HepG2 (cell line): ENCODE results near the gene GOLT1A. TPM values are rescaled to one million over a fixed set of nuclear protein-coding genes. Genes with fewer than 3 reads are reported as not detected.

Experiments
- HDAC1 ChIP-seq: sonication (generic); formaldehyde crosslinking; IDR thresholded peaks from 2 replicates; pipeline ENCODE4 v1.5.1; 2020; ENCODE audit warnings: mild to moderate bottlenecking, missing genetic modification reagents
- KAT2B ChIP-seq: fragments of 150-350 bp; IDR thresholded peaks from 2 replicates; pipeline ENCODE4 v1.6.1; 2014; ENCODE audit warnings: low read depth, low read length, borderline replicate concordance
- PPARG ChIP-seq: conservative IDR thresholded peaks from 2 replicates; pipeline ENCODE4 v1.6.1; 2016; ENCODE audit warnings: missing biosample characterization, missing genetic modification reagents
- RELA ChIP-seq: sonication (generic); formaldehyde crosslinking; IDR thresholded peaks from 2 replicates; pipeline ENCODE4 v1.4.0; 2020; ENCODE audit warnings: missing genetic modification reagents
- SETDB1 ChIP-seq: sonication (generic); formaldehyde crosslinking; IDR thresholded peaks from 2 replicates; pipeline ENCODE4 v1.5.1; 2020; ENCODE audit warnings: missing genetic modification reagents, mild to moderate bottlenecking, borderline replicate concordance
- SIX4 ChIP-seq: sonication (generic); formaldehyde crosslinking; IDR thresholded peaks from 2 replicates; pipeline ENCODE4 v1.4.0; 2020; ENCODE audit warnings: missing genetic modification reagents
- TCF12 ChIP-seq, 2 experiments: fragments of 450-650 bp in 1 of 2; sonication (generic) in 1 of 2; formaldehyde crosslinking in 1 of 2; IDR thresholded peaks; 2 replicates each; pipeline versions ENCODE4 v1.6.1 to v1.8.0; 2017 to 2022; ENCODE audit warnings: antibody characterized with exemption in 1 of 2, mild to moderate bottlenecking in 1 of 2, missing genetic modification reagents in 1 of 2, moderate library complexity in 1 of 2
- ZNF737 ChIP-seq: sonication (generic); formaldehyde crosslinking; IDR thresholded peaks from 2 replicates; pipeline ENCODE4 v1.5.0; 2020; ENCODE audit warnings: missing genetic modification reagents, mild to moderate bottlenecking, borderline replicate concordance
- polyA plus RNA-seq, 8 experiments: library from polyadenylated mRNA; depleted of rRNA in 3 of 8; stranded (reverse) in 7 of 8; unstranded in 1 of 8; fragments of >200 nt; fragmentation: Illumina TruSeq in 4 of 8; extraction: Trizol in 4 of 8; gene quantifications; 2 replicates each; pipeline versions ENCODE4 v1.2.1 to v1.2.3, GENCODE V29; 2011 to 2016; ENCODE audit warnings: low read depth in 4 of 8, missing spikeins in 1 of 8, mixed read lengths in 1 of 8; ENCODE audit not compliant: insufficient read depth in 1 of 8
- total RNA-seq, 5 experiments: library from RNA; depleted of rRNA; stranded (reverse); fragments of >200 nt; fragmentation: Illumina TruSeq; extraction: Trizol; gene quantifications; 2 replicates each; pipeline ENCODE4 v1.2.3, GENCODE V29; 2016; ENCODE audit warnings: low read depth in 1 of 5
- TF ChIP-seq, protein P1 (sequence below), 2 experiments: sonication (generic) in 1 of 2; formaldehyde crosslinking in 1 of 2; IDR thresholded peaks; 2 replicates each; pipeline versions ENCODE4 v1.4.0 to v1.6.1; 2016 to 2020; ENCODE audit warnings: borderline replicate concordance in 1 of 2, low read depth in 1 of 2, mild to moderate bottlenecking in 1 of 2, missing genetic modification reagents in 1 of 2
- TF ChIP-seq, protein P2 (sequence below): sonication (generic); formaldehyde crosslinking; IDR thresholded peaks from 2 replicates; pipeline ENCODE4 v1.4.0; 2020; ENCODE audit warnings: missing genetic modification reagents
- TF ChIP-seq, protein P3 (sequence below): IDR thresholded peaks from 2 replicates; pipeline ENCODE4 v1.6.1; 2016; ENCODE audit warnings: mild to moderate bottlenecking
- TF ChIP-seq, protein P4 (sequence below): IDR thresholded peaks from 2 replicates; pipeline ENCODE4 v1.6.1; 2018; ENCODE audit warnings: missing genetic modification reagents, mild to moderate bottlenecking, missing compliant biosample characterization
- TF ChIP-seq, protein P5 (sequence below): sonication (generic); formaldehyde crosslinking; IDR thresholded peaks from 2 replicates; pipeline ENCODE4 v1.4.0; 2020; ENCODE audit warnings: missing genetic modification reagents
- TF ChIP-seq, protein P6 (sequence below): sonication (generic); formaldehyde crosslinking; IDR thresholded peaks from 2 replicates; pipeline ENCODE4 v1.8.1; 2023; ENCODE audit warnings: mild to moderate bottlenecking, missing genetic modification reagents

GOLT1A gene
- total and polyA plus RNA-seq, 2 of the 13 experiments (the other 11 are each of a cell fraction or from before 2014, with no cell fraction given) = 25.8 to 28.0 TPM

DNA sequence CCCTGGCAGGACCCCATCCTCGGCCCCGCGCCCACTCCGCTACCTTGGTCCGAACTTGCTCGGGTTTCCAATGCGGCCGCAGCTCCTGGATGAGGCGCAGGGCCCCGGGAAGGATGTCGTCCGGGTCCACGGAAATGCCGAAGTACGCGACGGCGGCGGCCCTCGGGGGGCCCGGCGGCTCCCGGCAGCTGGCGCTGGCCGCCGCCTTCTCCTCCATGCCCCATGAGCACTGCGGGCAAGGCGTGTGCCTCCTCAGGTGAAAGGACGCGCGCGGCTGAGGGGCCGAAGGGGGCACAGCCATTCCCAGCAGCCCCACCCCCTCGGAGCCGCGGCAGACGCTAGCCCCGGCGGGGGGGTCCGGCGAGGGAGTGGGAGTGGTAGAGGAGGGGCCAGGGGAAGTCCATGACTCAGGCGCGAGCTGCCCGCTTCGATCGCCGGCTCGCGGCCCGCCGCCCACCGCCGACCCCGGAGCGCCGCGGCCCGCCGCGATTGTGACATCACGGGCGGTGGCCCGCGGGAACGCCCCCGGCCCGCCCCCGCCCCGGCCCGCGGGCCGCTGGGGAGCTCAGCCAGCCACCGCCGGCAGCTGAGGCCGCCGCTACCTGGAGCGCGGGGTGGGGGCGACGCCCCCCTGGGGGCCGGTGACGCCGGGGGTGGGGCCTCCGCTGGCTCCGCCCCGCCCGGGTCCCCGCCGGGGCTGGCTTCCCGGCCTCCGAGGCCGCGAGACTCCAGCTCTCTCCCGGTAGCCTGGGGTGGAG is 62.1 kb downstream of the GOLT1A start, which contains the start of gene ETNK2 (continued):
- TF ChIP-seq, protein P1, sequence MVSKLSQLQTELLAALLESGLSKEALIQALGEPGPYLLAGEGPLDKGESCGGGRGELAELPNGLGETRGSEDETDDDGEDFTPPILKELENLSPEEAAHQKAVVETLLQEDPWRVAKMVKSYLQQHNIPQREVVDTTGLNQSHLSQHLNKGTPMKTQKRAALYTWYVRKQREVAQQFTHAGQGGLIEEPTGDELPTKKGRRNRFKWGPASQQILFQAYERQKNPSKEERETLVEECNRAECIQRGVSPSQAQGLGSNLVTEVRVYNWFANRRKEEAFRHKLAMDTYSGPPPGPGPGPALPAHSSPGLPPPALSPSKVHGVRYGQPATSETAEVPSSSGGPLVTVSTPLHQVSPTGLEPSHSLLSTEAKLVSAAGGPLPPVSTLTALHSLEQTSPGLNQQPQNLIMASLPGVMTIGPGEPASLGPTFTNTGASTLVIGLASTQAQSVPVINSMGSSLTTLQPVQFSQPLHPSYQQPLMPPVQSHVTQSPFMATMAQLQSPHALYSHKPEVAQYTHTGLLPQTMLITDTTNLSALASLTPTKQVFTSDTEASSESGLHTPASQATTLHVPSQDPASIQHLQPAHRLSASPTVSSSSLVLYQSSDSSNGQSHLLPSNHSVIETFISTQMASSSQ (IDR thresholded peaks at IDR 0.05; ENCODE audit: low read depth) = no peak
- TF ChIP-seq, protein P1 (CRISPR knock-in tag; IDR thresholded peaks at IDR 0.05; ENCODE audit: borderline replicate concordance) = 0 out of 2 replicates have a peak, but pooled peaks have one; percentile 61
- TF ChIP-seq, protein P2, sequence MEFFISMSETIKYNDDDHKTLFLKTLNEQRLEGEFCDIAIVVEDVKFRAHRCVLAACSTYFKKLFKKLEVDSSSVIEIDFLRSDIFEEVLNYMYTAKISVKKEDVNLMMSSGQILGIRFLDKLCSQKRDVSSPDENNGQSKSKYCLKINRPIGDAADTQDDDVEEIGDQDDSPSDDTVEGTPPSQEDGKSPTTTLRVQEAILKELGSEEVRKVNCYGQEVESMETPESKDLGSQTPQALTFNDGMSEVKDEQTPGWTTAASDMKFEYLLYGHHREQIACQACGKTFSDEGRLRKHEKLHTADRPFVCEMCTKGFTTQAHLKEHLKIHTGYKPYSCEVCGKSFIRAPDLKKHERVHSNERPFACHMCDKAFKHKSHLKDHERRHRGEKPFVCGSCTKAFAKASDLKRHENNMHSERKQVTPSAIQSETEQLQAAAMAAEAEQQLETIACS (CRISPR knock-in tag) = peak; percentile 34; the same call in 1 of the 2 replicates
- TF ChIP-seq RELA (no peak), SETDB1 (CRISPR knock-in tag) (no peak), PPARG (no peak), KAT2B (no peak), TCF12 (IDR thresholded peaks at IDR 0.05) (no peak), TCF12 (CRISPR knock-in tag; IDR thresholded peaks at IDR 0.05) (no peak), HDAC1 (CRISPR knock-in tag) (0 out of 2 replicates have a peak, but pooled peaks have one; percentile 33), SIX4 (CRISPR knock-in tag) (no peak), ZNF737 (CRISPR knock-in tag) (no peak)
- TF ChIP-seq, protein P3, sequence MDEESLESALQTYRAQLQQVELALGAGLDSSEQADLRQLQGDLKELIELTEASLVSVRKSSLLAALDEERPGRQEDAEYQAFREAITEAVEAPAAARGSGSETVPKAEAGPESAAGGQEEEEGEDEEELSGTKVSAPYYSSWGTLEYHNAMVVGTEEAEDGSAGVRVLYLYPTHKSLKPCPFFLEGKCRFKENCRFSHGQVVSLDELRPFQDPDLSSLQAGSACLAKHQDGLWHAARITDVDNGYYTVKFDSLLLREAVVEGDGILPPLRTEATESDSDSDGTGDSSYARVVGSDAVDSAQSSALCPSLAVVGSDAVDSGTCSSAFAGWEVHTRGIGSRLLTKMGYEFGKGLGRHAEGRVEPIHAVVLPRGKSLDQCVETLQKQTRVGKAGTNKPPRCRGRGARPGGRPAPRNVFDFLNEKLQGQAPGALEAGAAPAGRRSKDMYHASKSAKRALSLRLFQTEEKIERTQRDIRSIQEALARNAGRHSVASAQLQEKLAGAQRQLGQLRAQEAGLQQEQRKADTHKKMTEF = no peak; the same call in 1 of the 2 replicates
- TF ChIP-seq, protein P4, sequence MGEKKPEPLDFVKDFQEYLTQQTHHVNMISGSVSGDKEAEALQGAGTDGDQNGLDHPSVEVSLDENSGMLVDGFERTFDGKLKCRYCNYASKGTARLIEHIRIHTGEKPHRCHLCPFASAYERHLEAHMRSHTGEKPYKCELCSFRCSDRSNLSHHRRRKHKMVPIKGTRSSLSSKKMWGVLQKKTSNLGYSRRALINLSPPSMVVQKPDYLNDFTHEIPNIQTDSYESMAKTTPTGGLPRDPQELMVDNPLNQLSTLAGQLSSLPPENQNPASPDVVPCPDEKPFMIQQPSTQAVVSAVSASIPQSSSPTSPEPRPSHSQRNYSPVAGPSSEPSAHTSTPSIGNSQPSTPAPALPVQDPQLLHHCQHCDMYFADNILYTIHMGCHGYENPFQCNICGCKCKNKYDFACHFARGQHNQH (CRISPR knock-in tag) = peak; percentile 25; the same call in 1 of the 2 replicates
- TF ChIP-seq, protein P5, sequence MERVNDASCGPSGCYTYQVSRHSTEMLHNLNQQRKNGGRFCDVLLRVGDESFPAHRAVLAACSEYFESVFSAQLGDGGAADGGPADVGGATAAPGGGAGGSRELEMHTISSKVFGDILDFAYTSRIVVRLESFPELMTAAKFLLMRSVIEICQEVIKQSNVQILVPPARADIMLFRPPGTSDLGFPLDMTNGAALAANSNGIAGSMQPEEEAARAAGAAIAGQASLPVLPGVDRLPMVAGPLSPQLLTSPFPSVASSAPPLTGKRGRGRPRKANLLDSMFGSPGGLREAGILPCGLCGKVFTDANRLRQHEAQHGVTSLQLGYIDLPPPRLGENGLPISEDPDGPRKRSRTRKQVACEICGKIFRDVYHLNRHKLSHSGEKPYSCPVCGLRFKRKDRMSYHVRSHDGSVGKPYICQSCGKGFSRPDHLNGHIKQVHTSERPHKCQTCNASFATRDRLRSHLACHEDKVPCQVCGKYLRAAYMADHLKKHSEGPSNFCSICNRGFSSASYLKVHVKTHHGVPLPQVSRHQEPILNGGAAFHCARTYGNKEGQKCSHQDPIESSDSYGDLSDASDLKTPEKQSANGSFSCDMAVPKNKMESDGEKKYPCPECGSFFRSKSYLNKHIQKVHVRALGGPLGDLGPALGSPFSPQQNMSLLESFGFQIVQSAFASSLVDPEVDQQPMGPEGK = peak; percentile 85
- TF ChIP-seq, protein P6, sequence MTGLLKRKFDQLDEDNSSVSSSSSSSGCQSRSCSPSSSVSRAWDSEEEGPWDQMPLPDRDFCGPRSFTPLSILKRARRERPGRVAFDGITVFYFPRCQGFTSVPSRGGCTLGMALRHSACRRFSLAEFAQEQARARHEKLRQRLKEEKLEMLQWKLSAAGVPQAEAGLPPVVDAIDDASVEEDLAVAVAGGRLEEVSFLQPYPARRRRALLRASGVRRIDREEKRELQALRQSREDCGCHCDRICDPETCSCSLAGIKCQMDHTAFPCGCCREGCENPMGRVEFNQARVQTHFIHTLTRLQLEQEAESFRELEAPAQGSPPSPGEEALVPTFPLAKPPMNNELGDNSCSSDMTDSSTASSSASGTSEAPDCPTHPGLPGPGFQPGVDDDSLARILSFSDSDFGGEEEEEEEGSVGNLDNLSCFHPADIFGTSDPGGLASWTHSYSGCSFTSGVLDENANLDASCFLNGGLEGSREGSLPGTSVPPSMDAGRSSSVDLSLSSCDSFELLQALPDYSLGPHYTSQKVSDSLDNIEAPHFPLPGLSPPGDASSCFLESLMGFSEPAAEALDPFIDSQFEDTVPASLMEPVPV = 0 out of 2 replicates have a peak, but pooled peaks have one; percentile 35
